Hepatocyte (in vitro differentiated cells): Measurements from ENCODE around the gene HPS3.

Experiments
- CTCF ChIP-seq: fragments of 200-600 bp; sonication (generic); IDR thresholded peaks from 2 replicates; pipeline ENCODE4 v1.5.1; 2016; ENCODE audit warnings: antibody characterized with exemption, mild to moderate bottlenecking; ENCODE audit not compliant: poor library complexity
- EZH2 ChIP-seq: fragments of 200-600 bp; sonication (generic); IDR thresholded peaks from 2 replicates; pipeline ENCODE4 v1.6.1; 2016; ENCODE audit warnings: antibody characterized with exemption, mild to moderate bottlenecking, borderline replicate concordance
- EZH2phosphoT487 ChIP-seq: fragments of 200-600 bp; sonication (generic); IDR thresholded peaks from one replicate; pipeline ENCODE4 v1.6.1; 2018; ENCODE audit warnings: antibody characterized with exemption, mild to moderate bottlenecking, low read depth, moderate library complexity; ENCODE audit not compliant: unreplicated experiment, severe bottlenecking

- TF ChIP-seq CTCF, result no peak
- no peak for TF ChIP-seq EZH2
- TF ChIP-seq EZH2phosphoT487, result no peak
Measured at GRCh38 chr3:149087208-149087607, 42.2 kb upstream of the HPS3 start.
